GM21526 (cell line): Measurements from ENCODE around the gene SOX21.
A peak's percentile ranks its signal among the peaks of the same experiment; 100 is the strongest.

ENCODE experiments used
- ATAC-seq: cut with Tn5 transposase; IDR thresholded peaks from one replicate; pipeline ENCODE4 v1.9.1; 2021; ENCODE audit warnings: moderate library complexity; ENCODE audit not compliant: unreplicated experiment, low FRiP score

The SOX21 gene

DNA sequence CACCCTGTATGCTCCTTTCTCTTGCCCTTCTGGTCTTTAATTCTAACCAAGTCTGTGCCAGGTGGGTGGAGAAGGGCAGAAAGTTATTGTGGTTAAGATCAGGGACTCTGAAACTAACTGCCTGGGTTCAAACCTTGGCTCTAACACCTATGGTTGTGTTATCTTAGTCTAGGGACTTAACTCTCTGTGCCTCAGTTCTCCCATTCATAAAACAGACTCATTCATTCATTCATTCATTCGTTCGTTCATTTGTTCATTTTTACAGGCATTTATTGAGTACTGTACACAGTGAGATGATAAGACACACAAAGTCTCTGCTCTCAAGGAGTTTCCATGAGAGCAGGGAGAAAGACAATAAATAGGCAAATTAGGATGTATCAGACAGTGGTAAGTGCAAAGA, 30.1 kb downstream of the SOX21 start:
- ATAC-seq, result no peak

- no peak for ATAC-seq
Observed at GRCh38 chr13:94679614-94680013, 32.7 kb downstream of the SOX21 start.

DNA sequence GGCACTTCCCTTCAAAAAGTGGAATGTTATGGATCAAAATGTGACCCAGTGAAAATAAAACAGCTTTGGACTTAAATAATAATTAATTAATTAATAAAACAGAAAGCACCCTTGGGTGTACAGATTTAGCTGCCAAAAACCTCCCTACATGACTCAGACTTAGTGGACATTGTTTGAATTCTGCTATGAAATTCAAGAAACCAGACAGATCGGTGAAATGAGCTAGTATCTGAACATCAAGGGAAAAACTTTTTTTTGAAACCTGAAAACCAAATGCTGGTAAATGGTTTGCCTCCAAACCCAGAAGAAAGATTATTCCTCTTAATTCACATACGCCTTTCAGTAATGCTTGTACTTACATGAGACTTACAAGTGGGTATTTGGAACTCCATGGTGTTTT, 33.5 kb downstream of the SOX21 start:
- ATAC-seq, result no peak

DNA sequence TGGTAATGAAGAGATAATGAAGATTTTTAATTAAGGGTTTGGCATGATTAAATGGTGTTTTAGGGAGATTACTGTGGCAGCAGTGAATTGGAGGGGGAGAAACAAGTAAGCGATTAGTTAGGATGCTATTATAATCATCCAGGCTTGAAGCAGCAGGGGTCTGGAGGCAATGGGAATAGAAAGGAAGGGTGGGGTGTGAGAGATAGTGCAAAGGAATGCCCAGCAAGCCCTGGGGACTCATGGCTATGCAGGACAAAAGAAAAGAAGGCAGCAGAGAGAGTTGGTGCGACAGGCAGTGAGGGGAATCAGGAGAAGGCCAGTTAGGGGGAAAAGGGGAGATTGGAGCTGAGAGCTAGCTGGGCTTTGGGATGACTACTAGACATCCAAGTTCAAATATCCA, 34.5 kb downstream of the SOX21 start:
- no peak for ATAC-seq

GRCh38 chr13:94674609-94675348, 37.6 kb downstream of the SOX21 start:
- peak; percentile 79 for ATAC-seq

- no peak for ATAC-seq
Observed at GRCh38 chr13:94673851-94674250, 38.5 kb downstream of the SOX21 start.

DNA sequence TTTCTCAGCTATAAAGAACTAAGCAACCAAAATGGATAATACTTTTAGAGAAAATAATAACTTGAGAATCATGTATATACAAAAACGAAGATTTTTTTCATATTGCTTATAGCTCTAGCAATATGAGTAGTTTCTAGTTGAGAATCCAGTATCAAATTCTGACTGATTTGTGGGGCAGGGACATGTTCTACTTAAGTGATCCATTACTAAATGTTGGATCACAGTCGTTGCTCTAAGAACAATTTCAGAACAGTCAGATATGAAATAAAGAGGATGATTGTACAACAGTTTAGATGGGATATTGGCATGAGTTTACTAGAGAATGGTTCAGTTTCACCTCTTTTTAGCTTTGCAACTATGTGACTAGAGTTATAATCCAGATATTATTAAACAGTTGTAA, 39.9 kb downstream of the SOX21 start:
- no peak for ATAC-seq

DNA sequence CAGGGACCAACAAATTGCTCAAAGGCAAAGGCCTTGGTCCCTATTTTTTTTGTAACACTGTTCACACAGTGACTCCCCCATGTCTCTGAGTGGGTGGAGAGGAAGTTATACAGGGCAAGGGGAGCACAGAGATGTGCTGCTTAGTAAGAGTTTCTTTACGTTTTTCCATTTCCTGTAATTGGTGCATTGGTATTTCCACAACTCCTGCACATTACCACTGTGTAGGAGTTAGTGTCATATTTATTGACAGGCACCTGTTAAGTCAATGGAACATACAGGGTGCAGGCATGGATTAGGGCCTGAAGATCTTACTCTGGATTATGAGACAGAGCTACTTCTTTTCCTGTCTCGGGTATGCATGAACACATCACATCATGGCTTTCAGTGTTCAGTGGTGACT, 45.2 kb downstream of the SOX21 start:
- ATAC-seq, result no peak

DNA sequence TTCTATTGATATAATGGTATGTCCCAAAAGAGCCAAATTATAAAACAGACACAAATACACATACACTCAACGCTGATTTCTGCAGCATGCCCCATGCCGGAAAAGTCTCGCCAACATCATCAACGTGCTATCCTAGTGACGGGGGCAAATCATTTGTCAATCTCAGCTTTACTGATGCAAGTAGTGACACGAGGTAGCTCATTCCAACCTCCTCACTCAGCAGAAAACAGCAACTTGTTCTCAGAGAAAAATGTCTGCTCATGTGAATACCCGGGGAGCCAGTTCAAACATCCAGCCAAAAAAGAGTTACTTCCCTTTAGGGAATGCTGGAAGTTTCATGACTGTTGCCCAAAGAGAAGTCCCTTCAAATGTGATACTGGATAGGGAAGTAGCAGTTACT, 46.3 kb downstream of the SOX21 start:
- no peak for ATAC-seq

DNA sequence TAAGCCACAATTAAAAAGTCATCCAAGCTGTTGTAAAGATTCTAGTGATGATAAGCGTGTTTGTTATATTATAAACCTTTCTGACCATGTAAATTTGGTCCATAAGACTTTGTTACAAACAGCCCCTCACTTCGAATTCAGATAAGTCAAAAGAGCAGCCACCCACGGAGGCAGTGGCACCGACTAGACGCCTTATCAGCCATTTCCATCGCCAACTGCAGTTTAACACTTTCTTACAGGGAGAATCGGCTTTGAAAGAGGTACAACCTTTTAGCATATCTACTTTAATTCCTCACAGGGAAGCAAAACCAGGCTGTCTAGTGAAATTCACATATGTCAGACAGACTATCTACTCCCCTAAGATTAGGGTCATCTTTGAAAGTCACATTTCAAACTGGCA, 47.5 kb downstream of the SOX21 start:
- no peak for ATAC-seq

- no peak for ATAC-seq
Observed at GRCh38 chr13:94662274-94662945, 49.9 kb downstream of the SOX21 start.

- no peak for ATAC-seq
Observed at GRCh38 chr13:94661406-94661805, 50.9 kb downstream of the SOX21 start.

GRCh38 chr13:94660695-94661326, 51.5 kb downstream of the SOX21 start:
- no peak for ATAC-seq
